ENCODE measurements around the gene FBXO47. TPM values are rescaled to one million over a fixed set of nuclear protein-coding genes. Genes with fewer than 3 reads are reported as not detected.
A peak's percentile ranks its signal among the peaks of the same experiment; 100 is the strongest.

Gene FBXO47
- total and polyA plus RNA-seq, 2 of the 13 experiments (the other 11 are each of a cell fraction or from before 2014, with no cell fraction given) = not detected

DNA sequence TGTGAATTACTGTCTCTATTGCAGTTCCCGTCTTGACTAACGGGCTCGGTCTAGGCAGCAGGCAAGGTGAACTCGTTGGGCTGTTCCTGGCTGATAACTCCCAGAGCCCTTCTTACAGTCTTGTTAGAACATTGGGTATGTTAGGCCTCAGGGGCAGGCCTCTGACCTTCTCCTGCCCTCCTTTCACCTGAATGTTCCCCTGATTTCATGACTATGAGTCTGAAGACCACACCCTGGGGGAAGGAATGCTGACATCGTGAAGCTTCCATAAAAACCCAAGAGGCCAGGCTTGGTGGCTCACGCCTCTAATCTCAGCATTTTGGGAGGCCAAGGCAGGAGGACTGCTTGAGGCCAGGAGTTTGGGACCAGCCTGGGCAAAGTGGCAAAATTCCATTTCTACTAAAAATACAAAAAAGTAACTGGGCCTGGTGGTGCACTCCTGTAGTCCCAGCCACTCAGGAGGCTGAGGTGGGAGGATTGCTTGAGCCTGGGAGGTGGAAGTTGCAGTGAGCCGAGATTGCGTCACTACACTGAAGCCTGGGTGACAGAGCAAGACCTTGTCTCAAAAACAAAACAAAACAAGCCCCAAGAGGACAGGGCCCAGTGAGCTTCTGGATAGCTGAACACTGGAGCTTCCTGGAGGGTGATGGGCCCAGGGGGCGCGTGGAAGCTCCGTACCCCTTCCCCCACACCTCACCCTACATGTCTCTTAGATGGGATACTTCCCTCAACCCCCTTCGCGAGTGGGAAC is 47.8 kb upstream of the FBXO47 start:
- BruUV-seq (replicated peaks) = no TSS peak
- intact Hi-C loops (cut with micrococcal nuclease; ENCODE audit: unreplicated experiment) = no loop called here
- H3K27me3 ChIP-seq (ENCODE audit: control insufficient read depth in 1 of 2, insufficient read depth in 2 of 2, low read length in 2 of 2) = peaks cover 3 to 16% of the 10 kb centered on the region in 2 experiments; a peak in 2 of 5 replicates
- 57% methylated on average over 13 of the region's 13 CpGs for WGBS (ENCODE audit: low lambda C conversion rate)
- no peak overlapping the region for H3K27ac ChIP-seq (ENCODE audit: extremely low read length, insufficient read depth, low read length)
- H3K9me3 ChIP-seq (ENCODE audit: low read length) = no peaks in the 10 kb centered on the region
- FAIRE-seq (no peak), ATAC-seq (peak; percentile 25; the same call in 2 of the 3 replicates), DNase-seq (ENCODE audit: low spot score) (no peak)
- H3K9ac ChIP-seq (ENCODE audit: insufficient read depth, low read depth, low read length) = no peak overlapping the region
- H3K4me1 ChIP-seq (ENCODE audit: insufficient read depth, low read length) = peaks cover 16% of the 10 kb centered on the region
- peak overlapping the region; percentile 23; the same call in 1 of the 2 replicates for H3K4me2 ChIP-seq (ENCODE audit: low read depth, low read length)
- no peak overlapping the region for H2AFZ ChIP-seq (ENCODE audit: low read length)
- no peaks in the 10 kb centered on the region for H3K79me2 ChIP-seq (ENCODE audit: insufficient read depth, low read length)
- in situ Hi-C loops (cut with HindIII; ENCODE audit: extremely low pct_ligation_motif_present, low pct_unique_long_range_greater_than_20kb) = no loop called here
- CTCF ChIA-PET (ENCODE audit: low intra/inter-chr PET ratio, low total read pairs) = no interaction called here
- POLR2A ChIA-PET = no interaction called here
- H3K36me3 ChIP-seq (replicated peaks in 1 of 2; ENCODE audit: control insufficient read depth in 1 of 2, insufficient read depth in 2 of 2, low read length in 2 of 2) = no peaks in the 10 kb centered on the region
- H3K4me3 ChIP-seq (replicated peaks in 1 of 3; ENCODE audit: insufficient read depth in 1 of 3, low read depth in 2 of 3, low read length in 3 of 3) = no peak overlapping the region
- TF ChIP-seq, protein P1, sequence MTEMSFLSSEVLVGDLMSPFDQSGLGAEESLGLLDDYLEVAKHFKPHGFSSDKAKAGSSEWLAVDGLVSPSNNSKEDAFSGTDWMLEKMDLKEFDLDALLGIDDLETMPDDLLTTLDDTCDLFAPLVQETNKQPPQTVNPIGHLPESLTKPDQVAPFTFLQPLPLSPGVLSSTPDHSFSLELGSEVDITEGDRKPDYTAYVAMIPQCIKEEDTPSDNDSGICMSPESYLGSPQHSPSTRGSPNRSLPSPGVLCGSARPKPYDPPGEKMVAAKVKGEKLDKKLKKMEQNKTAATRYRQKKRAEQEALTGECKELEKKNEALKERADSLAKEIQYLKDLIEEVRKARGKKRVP (CRISPR knock-in tag; IDR thresholded peaks at IDR 0.05) = peak in 1 of 2 experiments; percentile 65; a peak in 2 of 4 replicates
- TF ChIP-seq NFATC3 (CRISPR knock-in tag; IDR thresholded peaks at IDR 0.05) (no peak), ATF7 (IDR thresholded peaks at IDR 0.05) (peak; percentile 38; the same call in 1 of the 2 replicates), ATF7 (CRISPR knock-in tag; IDR thresholded peaks at IDR 0.05) (no peak), SNAPC2 (CRISPR knock-in tag; IDR thresholded peaks at IDR 0.05) (no peak), ZNF563 (CRISPR knock-in tag; IDR thresholded peaks at IDR 0.05) (no peak), CEBPB (IDR thresholded peaks at IDR 0.05; ENCODE audit: borderline replicate concordance, low read depth, low read length) (peak; percentile 79), ZNF850 (CRISPR knock-in tag; conservative IDR thresholded peaks at IDR 0.05) (no peak), AGO2 (optimal IDR thresholded peaks at IDR 0.05; ENCODE audit: low read depth, low read length) (no peak), ZNF12 (CRISPR knock-in tag; IDR thresholded peaks at IDR 0.05) (peak; percentile 42; the same call in 1 of the 2 replicates), NKX3-1 (CRISPR knock-in tag; IDR thresholded peaks at IDR 0.05) (no peak), CC2D1A (CRISPR knock-in tag; IDR thresholded peaks at IDR 0.05) (no peak), CENPT (CRISPR knock-in tag; IDR thresholded peaks at IDR 0.05; ENCODE audit: low read depth) (no peak), FOSL2 (CRISPR knock-in tag; IDR thresholded peaks at IDR 0.05) (0 out of 2 replicates have a peak, but pooled peaks have one; percentile 34), CEBPG (CRISPR knock-in tag; IDR thresholded peaks at IDR 0.05) (peak; percentile 73), ZSCAN30 (CRISPR knock-in tag; IDR thresholded peaks at IDR 0.05) (no peak), ZIK1 (CRISPR knock-in tag; IDR thresholded peaks at IDR 0.05; ENCODE audit: borderline replicate concordance, low read depth) (no peak), ZMYM3 (CRISPR knock-in tag; IDR thresholded peaks at IDR 0.05) (0 out of 2 replicates have a peak, but pooled peaks have one; percentile 20)
- TF ChIP-seq, protein P2, sequence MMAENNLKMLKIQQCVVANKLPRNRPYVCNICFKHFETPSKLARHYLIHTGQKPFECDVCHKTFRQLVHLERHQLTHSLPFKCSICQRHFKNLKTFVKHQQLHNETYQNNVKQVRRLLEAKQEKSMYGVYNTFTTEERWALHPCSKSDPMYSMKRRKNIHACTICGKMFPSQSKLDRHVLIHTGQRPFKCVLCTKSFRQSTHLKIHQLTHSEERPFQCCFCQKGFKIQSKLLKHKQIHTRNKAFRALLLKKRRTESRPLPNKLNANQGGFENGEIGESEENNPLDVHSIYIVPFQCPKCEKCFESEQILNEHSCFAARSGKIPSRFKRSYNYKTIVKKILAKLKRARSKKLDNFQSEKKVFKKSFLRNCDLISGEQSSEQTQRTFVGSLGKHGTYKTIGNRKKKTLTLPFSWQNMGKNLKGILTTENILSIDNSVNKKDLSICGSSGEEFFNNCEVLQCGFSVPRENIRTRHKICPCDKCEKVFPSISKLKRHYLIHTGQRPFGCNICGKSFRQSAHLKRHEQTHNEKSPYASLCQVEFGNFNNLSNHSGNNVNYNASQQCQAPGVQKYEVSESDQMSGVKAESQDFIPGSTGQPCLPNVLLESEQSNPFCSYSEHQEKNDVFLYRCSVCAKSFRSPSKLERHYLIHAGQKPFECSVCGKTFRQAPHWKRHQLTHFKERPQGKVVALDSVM (CRISPR knock-in tag; IDR thresholded peaks at IDR 0.05) = peak; percentile 91
- TF ChIP-seq, protein P3, sequence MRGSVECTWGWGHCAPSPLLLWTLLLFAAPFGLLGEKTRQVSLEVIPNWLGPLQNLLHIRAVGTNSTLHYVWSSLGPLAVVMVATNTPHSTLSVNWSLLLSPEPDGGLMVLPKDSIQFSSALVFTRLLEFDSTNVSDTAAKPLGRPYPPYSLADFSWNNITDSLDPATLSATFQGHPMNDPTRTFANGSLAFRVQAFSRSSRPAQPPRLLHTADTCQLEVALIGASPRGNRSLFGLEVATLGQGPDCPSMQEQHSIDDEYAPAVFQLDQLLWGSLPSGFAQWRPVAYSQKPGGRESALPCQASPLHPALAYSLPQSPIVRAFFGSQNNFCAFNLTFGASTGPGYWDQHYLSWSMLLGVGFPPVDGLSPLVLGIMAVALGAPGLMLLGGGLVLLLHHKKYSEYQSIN (CRISPR knock-in tag; IDR thresholded peaks at IDR 0.05; ENCODE audit: borderline replicate concordance) = no peak
- no peaks in the 10 kb centered on the region for H4K20me1 ChIP-seq (ENCODE audit: insufficient read depth, low read length)

Measured in HepG2 (cell line).